OCI-LY3 (cell line): Measurements from ENCODE around the gene RFWD3.

ENCODE experiments used
- CTCF ChIP-seq: fragments of 200-600, 300-600 bp; sonication (generic); IDR thresholded peaks from 2 replicates; pipeline ENCODE4 v1.5.1; 2014; ENCODE audit warnings: antibody characterized with exemption, low read length, low read depth
- EZH2phosphoT487 ChIP-seq: fragments of 200-600 bp; shearing (Covaris generic); IDR thresholded peaks from 2 replicates; pipeline ENCODE4 v1.6.1; 2018; ENCODE audit warnings: antibody characterized with exemption, mixed run types, low read depth

GRCh38 chr16:74651841-74652240 is 14.8 kb downstream of the RFWD3 start:
- TF ChIP-seq CTCF (no peak), EZH2phosphoT487 (no peak)
